ENCODE results near the gene BTBD7. TPM values are rescaled to one million over a fixed set of nuclear protein-coding genes. Genes with fewer than 3 reads are reported as not detected.

The BTBD7 gene
- polyA plus RNA-seq, 1 donor (not counting 4 experiments of a cell fraction or from before 2014, with no cell fraction given), result 25.1 TPM

DNA sequence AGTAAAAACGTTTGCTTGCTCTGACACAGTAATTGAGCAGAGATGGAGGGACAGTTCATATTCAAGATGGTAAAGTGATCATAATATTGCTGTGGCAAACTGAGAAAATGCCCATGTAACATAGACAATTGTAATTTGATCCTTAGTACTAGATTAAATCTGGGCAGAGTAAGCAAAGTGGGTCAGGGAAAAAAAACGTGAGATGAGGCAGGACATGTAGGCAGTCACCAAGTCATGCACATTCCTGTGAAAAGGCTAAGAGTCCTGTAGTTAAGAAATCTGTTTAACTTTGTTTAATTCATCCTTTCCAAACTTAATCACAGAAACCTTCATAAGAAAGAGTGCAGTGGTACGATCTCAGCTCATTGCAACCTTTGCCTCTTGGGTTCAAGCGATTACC is 16.1 kb downstream of the BTBD7 start:
- H3K4me1 ChIP-seq (ENCODE audit: control insufficient read depth, extremely low read depth, insufficient read depth, low read length), result peaks cover 24% of the 10 kb centered on the region
- peaks cover 6% of the 10 kb centered on the region for H4K20me1 ChIP-seq (ENCODE audit: control insufficient read depth, extremely low read depth, insufficient read depth, low read length)
- dilution Hi-C loops (cut with MboI; ENCODE audit: extremely low pct_ligation_motif_present, low sequenced_read_pairs), result no loop called here
- H3K27ac ChIP-seq (ENCODE audit: control insufficient read depth, insufficient read depth, low read length), result no peak overlapping the region
- peaks cover 0 to 1% of the 10 kb centered on the region in 2 experiments for H3K36me3 ChIP-seq (ENCODE audit: control insufficient read depth in 2 of 2, extremely low read depth in 1 of 2, insufficient read depth in 2 of 2, low read length in 2 of 2)
- H3K9me3 ChIP-seq (ENCODE audit: control insufficient read depth, low read depth, low read length), result no peaks in the 10 kb centered on the region
- H3K4me2 ChIP-seq (ENCODE audit: control insufficient read depth, extremely low read depth, insufficient read depth, low read depth, low read length), result no peak overlapping the region
- TF ChIP-seq EZH2 (IDR thresholded peaks at IDR 0.05; ENCODE audit: low read length) (no peak), CTCF (optimal IDR thresholded peaks at IDR 0.05 in 1 of 3, IDR thresholded peaks at IDR 0.05 in 1 of 3, conservative IDR thresholded peaks at IDR 0.05 in 1 of 3; ENCODE audit: extremely low read depth in 1 of 3, insufficient read depth in 2 of 3, low read length in 3 of 3) (no peak)
- peaks cover 94% of the 10 kb centered on the region for H3K79me2 ChIP-seq (ENCODE audit: control insufficient read depth, insufficient read depth, low read length)
- H3K9ac ChIP-seq (ENCODE audit: control insufficient read depth, extremely low read depth, insufficient read depth, low read length), result no peak overlapping the region
- no peak overlapping the region for H3K4me3 ChIP-seq (ENCODE audit: control insufficient read depth in 2 of 3, extremely low read depth in 1 of 3, insufficient read depth in 2 of 3, low read depth in 1 of 3, low read length in 3 of 3)
- H3K27me3 ChIP-seq (ENCODE audit: control insufficient read depth, extremely low read depth, insufficient read depth, low read length), result no peaks in the 10 kb centered on the region
- FAIRE-seq (no peak), DNase-seq (ENCODE audit: low read depth, low spot score) (no peak)
- H2AFZ ChIP-seq (ENCODE audit: control insufficient read depth, low read length), result no peak overlapping the region
- peaks cover 2% of the 10 kb centered on the region for H3K9me1 ChIP-seq (ENCODE audit: control insufficient read depth, extremely low read depth, insufficient read depth, low read length)

DNA sequence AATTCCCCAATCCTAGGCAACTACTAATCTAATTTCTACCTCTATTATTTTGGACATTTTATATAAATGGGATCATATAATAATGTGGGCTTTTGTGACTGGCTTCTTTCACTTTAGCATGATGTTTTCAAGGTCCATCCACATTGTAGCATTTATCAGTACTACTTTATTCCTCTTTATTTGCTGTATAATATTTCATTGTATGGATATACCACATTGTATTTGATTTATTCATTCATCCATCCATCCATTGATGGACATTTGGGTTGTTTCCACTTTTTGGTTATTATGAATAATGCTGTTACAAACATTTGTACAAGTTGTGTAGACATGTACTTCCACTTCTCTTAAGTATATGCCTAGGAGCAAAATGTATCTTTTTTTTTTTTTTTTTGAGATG is 17.3 kb downstream of the BTBD7 start:
- dilution Hi-C loops (cut with MboI; ENCODE audit: extremely low pct_ligation_motif_present, low sequenced_read_pairs), result no loop called here
- no peak for TF ChIP-seq EZH2 (IDR thresholded peaks at IDR 0.05; ENCODE audit: low read length)
- TF ChIP-seq CTCF (optimal IDR thresholded peaks at IDR 0.05 in 1 of 3, IDR thresholded peaks at IDR 0.05 in 1 of 3, conservative IDR thresholded peaks at IDR 0.05 in 1 of 3; ENCODE audit: extremely low read depth in 1 of 3, insufficient read depth in 2 of 3, low read length in 3 of 3), result no peak
- Histone ChIP-seq H4K20me1 (ENCODE audit: control insufficient read depth, extremely low read depth, insufficient read depth, low read length) (peaks cover 6% of the 10 kb centered on the region), H3K9me3 (ENCODE audit: control insufficient read depth, low read depth, low read length) (no peaks in the 10 kb centered on the region), H3K4me2 (ENCODE audit: control insufficient read depth, extremely low read depth, insufficient read depth, low read depth, low read length) (no peak overlapping the region), H3K4me3 (ENCODE audit: control insufficient read depth in 2 of 3, extremely low read depth in 1 of 3, insufficient read depth in 2 of 3, low read depth in 1 of 3, low read length in 3 of 3) (no peak overlapping the region), H3K9me1 (ENCODE audit: control insufficient read depth, extremely low read depth, insufficient read depth, low read length) (peaks cover 2% of the 10 kb centered on the region), H3K27me3 (ENCODE audit: control insufficient read depth, extremely low read depth, insufficient read depth, low read length) (no peaks in the 10 kb centered on the region), H3K9ac (ENCODE audit: control insufficient read depth, extremely low read depth, insufficient read depth, low read length) (no peak overlapping the region), H2AFZ (ENCODE audit: control insufficient read depth, low read length) (no peak overlapping the region), H3K4me1 (ENCODE audit: control insufficient read depth, extremely low read depth, insufficient read depth, low read length) (peaks cover 24% of the 10 kb centered on the region), H3K79me2 (ENCODE audit: control insufficient read depth, insufficient read depth, low read length) (peaks cover 94% of the 10 kb centered on the region), H3K27ac (ENCODE audit: control insufficient read depth, insufficient read depth, low read length) (no peak overlapping the region), H3K36me3 (ENCODE audit: control insufficient read depth in 2 of 2, extremely low read depth in 1 of 2, insufficient read depth in 2 of 2, low read length in 2 of 2) (no peaks in the 10 kb centered on the region)
- DNase-seq (ENCODE audit: low read depth, low spot score), result no peak
- no peak for FAIRE-seq
